WTC11 (cell line): Measurements from ENCODE around the gene CFAP161. TPM values are rescaled to one million over a fixed set of nuclear protein-coding genes. Genes with fewer than 3 reads are reported as not detected.

Experiments used
- ATAC-seq: fragments of 200-7000 bp; cut with Tn5 transposase; 2 replicates; pipeline ENCODE4 v1.10.0; 2021; ENCODE audit warnings: mild to moderate bottlenecking, moderate library complexity
- CTCF ChIA-PET: fragments of 300-600 bp; sonication (Branson Sonifier 250); formaldehyde crosslinking; loops from one replicate; lab custom pipeline; 2021; ENCODE audit warnings: antibody characterized with exemption; lab: Charles Lee
- POLR2A ChIA-PET: fragments of 350-600 bp; sonication (Branson Sonifier 250); formaldehyde crosslinking; loops from one replicate; lab custom pipeline; 2021; ENCODE audit warnings: antibody characterized with exemption; lab: Charles Lee
- DNase-seq: peaks from one replicate; pipeline ENCODE4 v3.0.0; 2021; ENCODE audit warnings: low spot score
- H3K27ac Mint-ChIP-seq: 2 replicates; pipeline ENCODE4 v1.8.0; 2021; ENCODE audit warnings: mixed read lengths
- H3K27me3 Mint-ChIP-seq: 2 replicates; pipeline ENCODE4 v1.8.0; 2021; ENCODE audit warnings: low read depth, mild to moderate bottlenecking, moderate library complexity, mixed read lengths
- H3K36me3 Mint-ChIP-seq: 2 replicates; pipeline ENCODE4 v1.8.0; 2021; ENCODE audit warnings: mixed read lengths
- H3K4me1 Mint-ChIP-seq: 2 replicates; pipeline ENCODE4 v1.8.0; 2022; ENCODE audit warnings: mixed read lengths
- H3K4me3 Mint-ChIP-seq: 2 replicates; pipeline ENCODE4 v1.8.0; 2021; ENCODE audit warnings: mild to moderate bottlenecking, moderate library complexity, mixed read lengths
- H3K9me3 Mint-ChIP-seq: 2 replicates; pipeline ENCODE4 v1.8.0; 2021; ENCODE audit warnings: mixed read lengths
- AFF4 ChIP-seq: sonication (generic); formaldehyde crosslinking; IDR thresholded peaks from 2 replicates; pipeline ENCODE4 v1.8.1; 2023; ENCODE audit warnings: mild to moderate bottlenecking, missing genetic modification reagents, borderline replicate concordance
- CREM ChIP-seq: sonication (generic); formaldehyde crosslinking; IDR thresholded peaks from 2 replicates; pipeline ENCODE4 v1.8.1; 2022; ENCODE audit warnings: mild to moderate bottlenecking, missing genetic modification reagents, moderate library complexity
- E2F1 ChIP-seq: sonication (generic); formaldehyde crosslinking; IDR thresholded peaks from 2 replicates; pipeline ENCODE4 v1.8.0; 2022; ENCODE audit warnings: mild to moderate bottlenecking, missing genetic modification reagents
- E2F4 ChIP-seq: sonication (generic); formaldehyde crosslinking; IDR thresholded peaks from 2 replicates; pipeline ENCODE4 v1.8.1; 2022; ENCODE audit warnings: low read depth, mild to moderate bottlenecking, moderate library complexity, missing genetic modification reagents, borderline replicate concordance
- MAX ChIP-seq: sonication (generic); formaldehyde crosslinking; IDR thresholded peaks from 2 replicates; pipeline ENCODE4 v1.8.0; 2022; ENCODE audit warnings: mild to moderate bottlenecking, missing genetic modification reagents
- NFE2L1 ChIP-seq: sonication (generic); formaldehyde crosslinking; IDR thresholded peaks from 2 replicates; pipeline ENCODE4 v1.8.1; 2023; ENCODE audit warnings: missing genetic modification reagents
- PRRX2 ChIP-seq: fragments of 250-450 bp; sonication (Bioruptor Pico); IDR thresholded peaks from 2 replicates; pipeline ENCODE4 v1.8.0; 2021; ENCODE audit warnings: mild to moderate bottlenecking
- SOX15 ChIP-seq: fragments of 250-450 bp; sonication (Bioruptor Pico); IDR thresholded peaks from 2 replicates; pipeline ENCODE4 v1.9.0; 2021; ENCODE audit warnings: mild to moderate bottlenecking
- ZNF671 ChIP-seq: fragments of 250-450 bp; sonication (Bioruptor Pico); IDR thresholded peaks from 2 replicates; pipeline ENCODE4 v1.8.0; 2021; ENCODE audit warnings: mild to moderate bottlenecking
- total RNA-seq: library from RNA; stranded (reverse); gene quantifications from 3 replicates; pipeline ENCODE4 v1.2.3, GENCODE V29; 2021
- TF ChIP-seq, protein P1 (sequence below): fragments of 250-450 bp; sonication (Bioruptor Pico); IDR thresholded peaks from 2 replicates; pipeline ENCODE4 v1.9.0; 2021; ENCODE audit warnings: mild to moderate bottlenecking
- TF ChIP-seq, protein P2 (sequence below): sonication (generic); formaldehyde crosslinking; IDR thresholded peaks from 2 replicates; pipeline ENCODE4 v1.8.1; 2023; ENCODE audit warnings: mild to moderate bottlenecking, moderate library complexity, missing genetic modification reagents
- TF ChIP-seq, protein P3 (sequence below): sonication (generic); formaldehyde crosslinking; IDR thresholded peaks from 2 replicates; pipeline ENCODE4 v1.8.0; 2023; ENCODE audit warnings: missing genetic modification reagents, mild to moderate bottlenecking, borderline replicate concordance

The CFAP161 gene
- total RNA-seq, 1 experiment from 2014 or later, result not detected

DNA sequence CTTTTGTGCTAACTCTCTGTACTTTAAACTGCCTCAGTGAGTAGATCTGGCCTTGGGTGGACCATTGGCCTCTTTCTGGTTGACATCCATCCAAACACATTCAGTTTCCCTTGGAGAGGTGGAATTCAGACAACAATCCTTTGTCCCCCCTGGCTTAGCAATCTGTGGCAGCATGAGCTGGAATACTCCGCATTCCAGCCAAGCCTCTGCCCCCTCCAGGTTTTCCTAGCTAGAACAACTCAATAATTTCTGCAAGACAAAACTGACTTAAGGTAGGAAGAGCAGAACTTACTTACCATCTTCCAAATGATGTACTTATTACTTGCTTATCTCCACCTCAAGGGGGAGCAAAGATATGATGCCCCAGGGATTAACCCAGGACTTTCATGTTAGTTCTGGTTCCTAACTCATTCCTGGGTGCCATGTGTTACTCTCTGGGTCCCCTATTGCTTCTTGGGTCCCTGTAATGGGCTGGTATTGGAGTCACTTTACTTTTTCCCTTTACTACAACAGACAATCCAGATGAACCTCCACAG, 40.8 kb downstream of the CFAP161 start:
- no peaks in the 10 kb centered on the region for H3K9me3 Mint-ChIP-seq

More for the DNA sequence above, 40.8 kb downstream of the CFAP161 start:
- ChIA-PET CTCF (interaction anchor here (7.2 kb wide), 1 partner anchor 91 kb away, joined by 61 read pairs; no protein-coding TSS in a partner anchor), POLR2A (no interaction called here)
- TF ChIP-seq MAX (CRISPR knock-in tag), result no peak
- no peak for TF ChIP-seq NFE2L1 (CRISPR knock-in tag)
- no peak for TF ChIP-seq ZNF671 (CRISPR knock-in tag)
- TF ChIP-seq PRRX2 (CRISPR knock-in tag), result no peak
- TF ChIP-seq AFF4 (CRISPR knock-in tag), result no peak
- TF ChIP-seq, protein P1, sequence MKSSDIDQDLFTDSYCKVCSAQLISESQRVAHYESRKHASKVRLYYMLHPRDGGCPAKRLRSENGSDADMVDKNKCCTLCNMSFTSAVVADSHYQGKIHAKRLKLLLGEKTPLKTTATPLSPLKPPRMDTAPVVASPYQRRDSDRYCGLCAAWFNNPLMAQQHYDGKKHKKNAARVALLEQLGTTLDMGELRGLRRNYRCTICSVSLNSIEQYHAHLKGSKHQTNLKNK (CRISPR knock-in tag), result no peak
- TF ChIP-seq, protein P2, sequence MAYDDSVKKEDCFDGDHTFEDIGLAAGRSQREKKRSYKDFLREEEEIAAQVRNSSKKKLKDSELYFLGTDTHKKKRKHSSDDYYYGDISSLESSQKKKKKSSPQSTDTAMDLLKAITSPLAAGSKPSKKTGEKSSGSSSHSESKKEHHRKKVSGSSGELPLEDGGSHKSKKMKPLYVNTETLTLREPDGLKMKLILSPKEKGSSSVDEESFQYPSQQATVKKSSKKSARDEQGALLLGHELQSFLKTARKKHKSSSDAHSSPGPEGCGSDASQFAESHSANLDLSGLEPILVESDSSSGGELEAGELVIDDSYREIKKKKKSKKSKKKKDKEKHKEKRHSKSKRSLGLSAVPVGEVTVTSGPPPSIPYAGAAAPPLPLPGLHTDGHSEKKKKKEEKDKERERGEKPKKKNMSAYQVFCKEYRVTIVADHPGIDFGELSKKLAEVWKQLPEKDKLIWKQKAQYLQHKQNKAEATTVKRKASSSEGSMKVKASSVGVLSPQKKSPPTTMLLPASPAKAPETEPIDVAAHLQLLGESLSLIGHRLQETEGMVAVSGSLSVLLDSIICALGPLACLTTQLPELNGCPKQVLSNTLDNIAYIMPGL (CRISPR knock-in tag), result no peak
- no peak for TF ChIP-seq E2F1
- no peak for TF ChIP-seq CREM (CRISPR knock-in tag)
- no peak for TF ChIP-seq SOX15 (CRISPR knock-in tag)
- TF ChIP-seq, protein P3, sequence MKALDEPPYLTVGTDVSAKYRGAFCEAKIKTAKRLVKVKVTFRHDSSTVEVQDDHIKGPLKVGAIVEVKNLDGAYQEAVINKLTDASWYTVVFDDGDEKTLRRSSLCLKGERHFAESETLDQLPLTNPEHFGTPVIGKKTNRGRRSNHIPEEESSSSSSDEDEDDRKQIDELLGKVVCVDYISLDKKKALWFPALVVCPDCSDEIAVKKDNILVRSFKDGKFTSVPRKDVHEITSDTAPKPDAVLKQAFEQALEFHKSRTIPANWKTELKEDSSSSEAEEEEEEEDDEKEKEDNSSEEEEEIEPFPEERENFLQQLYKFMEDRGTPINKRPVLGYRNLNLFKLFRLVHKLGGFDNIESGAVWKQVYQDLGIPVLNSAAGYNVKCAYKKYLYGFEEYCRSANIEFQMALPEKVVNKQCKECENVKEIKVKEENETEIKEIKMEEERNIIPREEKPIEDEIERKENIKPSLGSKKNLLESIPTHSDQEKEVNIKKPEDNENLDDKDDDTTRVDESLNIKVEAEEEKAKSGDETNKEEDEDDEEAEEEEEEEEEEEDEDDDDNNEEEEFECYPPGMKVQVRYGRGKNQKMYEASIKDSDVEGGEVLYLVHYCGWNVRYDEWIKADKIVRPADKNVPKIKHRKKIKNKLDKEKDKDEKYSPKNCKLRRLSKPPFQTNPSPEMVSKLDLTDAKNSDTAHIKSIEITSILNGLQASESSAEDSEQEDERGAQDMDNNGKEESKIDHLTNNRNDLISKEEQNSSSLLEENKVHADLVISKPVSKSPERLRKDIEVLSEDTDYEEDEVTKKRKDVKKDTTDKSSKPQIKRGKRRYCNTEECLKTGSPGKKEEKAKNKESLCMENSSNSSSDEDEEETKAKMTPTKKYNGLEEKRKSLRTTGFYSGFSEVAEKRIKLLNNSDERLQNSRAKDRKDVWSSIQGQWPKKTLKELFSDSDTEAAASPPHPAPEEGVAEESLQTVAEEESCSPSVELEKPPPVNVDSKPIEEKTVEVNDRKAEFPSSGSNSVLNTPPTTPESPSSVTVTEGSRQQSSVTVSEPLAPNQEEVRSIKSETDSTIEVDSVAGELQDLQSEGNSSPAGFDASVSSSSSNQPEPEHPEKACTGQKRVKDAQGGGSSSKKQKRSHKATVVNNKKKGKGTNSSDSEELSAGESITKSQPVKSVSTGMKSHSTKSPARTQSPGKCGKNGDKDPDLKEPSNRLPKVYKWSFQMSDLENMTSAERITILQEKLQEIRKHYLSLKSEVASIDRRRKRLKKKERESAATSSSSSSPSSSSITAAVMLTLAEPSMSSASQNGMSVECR (CRISPR knock-in tag), result no peak
- TF ChIP-seq E2F4 (CRISPR knock-in tag), result no peak
- DNase-seq (no peak), ATAC-seq (peak; percentile 48)
- H3K27me3 Mint-ChIP-seq, result no peaks in the 10 kb centered on the region
- H3K36me3 Mint-ChIP-seq, result no peaks in the 10 kb centered on the region
- H3K4me1 Mint-ChIP-seq, result no peaks in the 10 kb centered on the region
- H3K27ac Mint-ChIP-seq, result no peak overlapping the region
- no peak overlapping the region for H3K4me3 Mint-ChIP-seq
